BE2C (cell line): Measurements from ENCODE around the gene PRKD3.

Experiments used
- DNase-seq: peaks from one replicate; pipeline ENCODE4 v3.0.0-alpha.2; 2020
- H3K27me3 ChIP-seq: fragments of 250-450 bp; sonication (Bioruptor Pico); 2 replicates; pipeline ENCODE4 v1.5.1; 2020; ENCODE audit warnings: mild to moderate bottlenecking
- H3K36me3 ChIP-seq: fragments of 250-450 bp; sonication (Bioruptor Pico); 2 replicates; pipeline ENCODE4 v1.5.1; 2020; ENCODE audit warnings: mild to moderate bottlenecking
- H3K4me1 ChIP-seq: fragments of 250-450 bp; sonication (Bioruptor Pico); 2 replicates; pipeline ENCODE4 v1.5.1; 2020
- H3K4me3 ChIP-seq: 2 replicates; pipeline ENCODE4 v1.5.1; 2011; ENCODE audit warnings: low read depth, low read length
- H3K9me3 ChIP-seq: fragments of 250-450 bp; sonication (Bioruptor Pico); 2 replicates; pipeline ENCODE4 v1.5.1; 2020
- CTCF ChIP-seq: IDR thresholded peaks from 2 replicates; pipeline ENCODE4 v1.5.1; 2012; ENCODE audit warnings: mild to moderate bottlenecking, low read depth, low read length

Gene PRKD3

GRCh38 chr2:37291680-37292079 lies 33.0 kb downstream of the PRKD3 start:
- peaks cover 19% of the 10 kb centered on the region for H3K36me3 ChIP-seq
- no peaks in the 10 kb centered on the region for H3K9me3 ChIP-seq

DNA sequence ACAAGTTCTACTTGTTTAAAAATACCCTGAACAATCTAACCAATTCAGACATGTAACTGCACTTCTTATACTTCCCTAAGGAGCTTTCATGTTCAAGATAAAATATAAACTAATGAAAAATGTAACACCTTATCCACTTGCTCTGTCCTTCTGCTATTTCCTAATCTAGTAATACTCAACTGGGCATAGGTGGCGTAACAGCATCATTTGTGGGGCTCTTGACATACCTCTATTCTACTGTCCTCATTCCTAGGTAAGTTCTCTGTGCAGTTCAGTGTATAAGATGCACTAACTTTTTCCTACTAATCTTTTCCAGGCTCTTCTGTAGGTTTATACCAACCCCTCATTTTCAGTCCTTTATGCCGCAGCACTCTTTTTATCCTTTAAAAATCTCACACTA lies 36.7 kb downstream of the PRKD3 start:
- no peak overlapping the region for H3K4me3 ChIP-seq
- peaks cover 35% of the 10 kb centered on the region for H3K36me3 ChIP-seq
- H3K4me1 ChIP-seq, result 0 out of 2 replicates have a peak, but pooled peaks cover 3% of the 10 kb centered on the region
- DNase-seq, result peak; percentile 40
- H3K9me3 ChIP-seq, result no peaks in the 10 kb centered on the region
- peak; percentile 65 for TF ChIP-seq CTCF
- no peaks in the 10 kb centered on the region for H3K27me3 ChIP-seq

More at GRCh38 chr2:37291680-37292079, 33.0 kb downstream of the PRKD3 start:
- Histone ChIP-seq H3K4me1 (0 out of 2 replicates have a peak, but pooled peaks cover 6% of the 10 kb centered on the region), H3K4me3 (no peak overlapping the region), H3K27me3 (no peaks in the 10 kb centered on the region)
- TF ChIP-seq CTCF, result no peak
- DNase-seq, result no peak

DNA sequence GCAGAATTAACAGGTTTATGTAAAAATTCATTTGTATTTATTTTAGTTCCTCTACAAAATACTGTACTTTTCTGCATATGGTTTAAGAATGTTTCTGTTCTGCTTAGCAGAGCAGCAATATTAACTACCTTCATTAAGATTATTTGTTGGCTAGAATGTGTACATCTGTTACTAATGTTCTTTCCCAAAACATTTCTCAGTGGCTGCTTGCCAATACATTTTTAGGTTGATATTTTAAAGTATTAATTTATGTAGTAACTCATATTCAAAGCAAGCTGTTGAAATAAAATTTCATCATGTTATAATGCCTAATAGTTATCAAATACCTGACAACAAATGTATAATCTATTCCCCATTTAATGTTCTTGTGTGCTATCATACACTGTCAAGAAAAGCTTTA lies 40.3 kb downstream of the PRKD3 start:
- Histone ChIP-seq H3K4me3 (no peak overlapping the region), H3K27me3 (no peaks in the 10 kb centered on the region), H3K36me3 (peaks cover 51% of the 10 kb centered on the region), H3K4me1 (0 out of 2 replicates have a peak, but pooled peaks cover 3% of the 10 kb centered on the region), H3K9me3 (no peaks in the 10 kb centered on the region)
- no peak for DNase-seq
- TF ChIP-seq CTCF, result no peak

DNA sequence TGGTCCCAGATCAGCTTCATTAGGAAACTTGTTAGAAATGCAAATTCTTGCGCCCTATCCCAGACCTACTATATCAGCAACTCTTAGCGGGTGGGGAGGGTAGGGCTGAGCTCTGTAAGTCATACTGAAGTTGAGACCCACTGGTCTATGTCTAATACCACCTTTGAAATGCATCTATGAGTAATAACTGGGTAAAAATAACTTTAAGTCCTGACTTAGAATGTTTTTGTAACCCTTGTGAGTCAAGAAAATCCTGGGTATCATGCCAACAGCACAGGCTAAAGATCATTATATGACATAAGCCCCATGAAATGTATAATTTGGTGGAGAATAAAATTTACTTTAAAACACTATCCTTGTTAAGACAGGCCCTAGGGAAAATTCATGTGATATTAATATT lies 41.4 kb downstream of the PRKD3 start:
- DNase-seq, result no peak
- Histone ChIP-seq H3K4me3 (no peak overlapping the region), H3K4me1 (no peaks in the 10 kb centered on the region), H3K27me3 (no peaks in the 10 kb centered on the region), H3K36me3 (peaks cover 60% of the 10 kb centered on the region), H3K9me3 (no peaks in the 10 kb centered on the region)
- no peak for TF ChIP-seq CTCF

DNA sequence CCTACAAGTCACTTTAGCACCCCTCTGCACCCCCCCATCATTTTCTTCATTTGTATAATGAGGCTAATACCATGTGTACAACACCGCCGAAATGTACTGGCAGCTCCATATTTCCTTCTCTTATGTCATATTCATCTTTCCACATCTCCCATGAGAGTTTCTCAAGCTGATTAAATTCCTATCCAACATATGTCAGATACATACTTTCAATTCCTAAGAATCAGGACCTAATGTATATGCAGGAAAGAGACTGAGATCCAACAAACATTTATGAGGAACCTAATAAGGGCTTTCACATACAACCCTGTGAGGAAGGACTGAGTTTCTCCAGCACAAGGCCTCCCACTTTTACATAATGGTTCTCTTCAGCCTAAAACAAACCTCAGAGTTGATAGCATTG lies 41.9 kb downstream of the PRKD3 start:
- TF ChIP-seq CTCF, result no peak
- peaks cover 58% of the 10 kb centered on the region for H3K36me3 ChIP-seq
- no peak for DNase-seq
- no peaks in the 10 kb centered on the region for H3K9me3 ChIP-seq
- H3K4me1 ChIP-seq, result no peaks in the 10 kb centered on the region
- H3K27me3 ChIP-seq, result no peaks in the 10 kb centered on the region
- no peak overlapping the region for H3K4me3 ChIP-seq

DNA sequence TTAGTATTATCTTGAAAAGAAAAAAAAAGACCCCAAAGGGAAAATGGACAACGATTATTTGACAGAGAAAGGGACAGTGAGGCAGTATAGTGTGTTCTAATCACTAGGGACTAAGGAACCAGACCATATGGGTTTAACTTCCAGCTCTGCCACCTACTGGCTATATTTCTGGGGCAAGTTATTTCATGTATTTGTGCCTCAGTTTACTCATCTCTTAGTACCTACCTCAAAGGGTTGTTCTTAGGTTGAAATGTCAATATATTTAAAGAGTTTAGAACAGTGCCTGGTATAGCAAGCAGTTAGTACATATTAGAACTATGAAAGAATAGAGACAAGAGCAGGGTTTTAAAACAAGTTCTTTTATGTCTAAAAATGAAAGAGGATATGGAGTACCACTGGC lies 42.7 kb downstream of the PRKD3 start:
- H3K4me1 ChIP-seq, result no peaks in the 10 kb centered on the region
- DNase-seq, result no peak
- no peak overlapping the region for H3K4me3 ChIP-seq
- peaks cover 57% of the 10 kb centered on the region for H3K36me3 ChIP-seq
- H3K9me3 ChIP-seq, result no peaks in the 10 kb centered on the region
- H3K27me3 ChIP-seq, result no peaks in the 10 kb centered on the region
- no peak for TF ChIP-seq CTCF
